Measurements from ENCODE around the gene CACNA1S.

The CACNA1S gene

GRCh38 chr1:201114245-201115131, 2.3 kb upstream of the CACNA1S start:
- Histone ChIP-seq H3K9ac (ENCODE audit: low read length) (no peak overlapping the region), H3K27me3 (ENCODE audit: insufficient read depth, low read length) (no peaks in the 10 kb centered on the region), H3K79me2 (ENCODE audit: insufficient read depth, low read length) (no peaks in the 10 kb centered on the region), H3K4me2 (ENCODE audit: low read length) (no peak overlapping the region), H3K4me1 (ENCODE audit: insufficient read depth, low read length, severe bottlenecking) (no peaks in the 10 kb centered on the region), H3K27ac (ENCODE audit: low read depth, low read length, poor library complexity, severe bottlenecking) (no peak overlapping the region), H3K9me3 (ENCODE audit: low read length) (no peaks in the 10 kb centered on the region), H2AFZ (ENCODE audit: low read length) (no peak overlapping the region), H3F3A (ENCODE audit: insufficient read depth, low read length) (no peaks in the 10 kb centered on the region), H3K4me3 (ENCODE audit: low read depth, low read length, poor library complexity, severe bottlenecking) (no peak overlapping the region), H3K9me2 (ENCODE audit: low read depth, low read length) (no peaks in the 10 kb centered on the region), H3K36me3 (ENCODE audit: insufficient read depth, low read length) (no peaks in the 10 kb centered on the region), H4K20me1 (ENCODE audit: insufficient read depth, low read length) (no peaks in the 10 kb centered on the region)
- TF ChIP-seq EZH2 (IDR thresholded peaks at IDR 0.05; ENCODE audit: borderline replicate concordance, low read length) (no peak), CTCF (IDR thresholded peaks at IDR 0.05; ENCODE audit: low read length) (peak; percentile 47)

- no peak overlapping the region for H3K9ac ChIP-seq (ENCODE audit: low read length)
- no peak overlapping the region for H3K27ac ChIP-seq (ENCODE audit: low read depth, low read length, poor library complexity, severe bottlenecking)
- no peaks in the 10 kb centered on the region for H3K36me3 ChIP-seq (ENCODE audit: insufficient read depth, low read length)
Measured at GRCh38 chr1:201113451-201114244, 1.4 kb upstream of the CACNA1S start.

GRCh38 chr1:201112926-201113325, 700 bp upstream of the CACNA1S start:
- no peak overlapping the region for H3K27ac ChIP-seq (ENCODE audit: low read depth, low read length, poor library complexity, severe bottlenecking)
- no peak overlapping the region for H3K9ac ChIP-seq (ENCODE audit: low read length)
- no peaks in the 10 kb centered on the region for H3K27me3 ChIP-seq (ENCODE audit: insufficient read depth, low read length)
- H3F3A ChIP-seq (ENCODE audit: insufficient read depth, low read length): no peaks in the 10 kb centered on the region
- no peaks in the 10 kb centered on the region for H3K79me2 ChIP-seq (ENCODE audit: insufficient read depth, low read length)
- no peak overlapping the region for H3K4me2 ChIP-seq (ENCODE audit: low read length)
- no peak overlapping the region for H3K4me3 ChIP-seq (ENCODE audit: low read depth, low read length, poor library complexity, severe bottlenecking)
- H4K20me1 ChIP-seq (ENCODE audit: insufficient read depth, low read length): no peaks in the 10 kb centered on the region
- no peaks in the 10 kb centered on the region for H3K9me3 ChIP-seq (ENCODE audit: low read length)
- H3K4me1 ChIP-seq (ENCODE audit: insufficient read depth, low read length, severe bottlenecking): no peaks in the 10 kb centered on the region
- TF ChIP-seq CTCF (IDR thresholded peaks at IDR 0.05; ENCODE audit: low read length): no peak
- TF ChIP-seq EZH2 (IDR thresholded peaks at IDR 0.05; ENCODE audit: borderline replicate concordance, low read length): no peak
- no peaks in the 10 kb centered on the region for H3K9me2 ChIP-seq (ENCODE audit: low read depth, low read length)
- no peak overlapping the region for H2AFZ ChIP-seq (ENCODE audit: low read length)
- H3K36me3 ChIP-seq (ENCODE audit: insufficient read depth, low read length): no peaks in the 10 kb centered on the region

More at GRCh38 chr1:201113451-201114244, 1.4 kb upstream of the CACNA1S start:
- no peaks in the 10 kb centered on the region for H3K4me1 ChIP-seq (ENCODE audit: insufficient read depth, low read length, severe bottlenecking)
- no peaks in the 10 kb centered on the region for H3K27me3 ChIP-seq (ENCODE audit: insufficient read depth, low read length)
- H3K4me2 ChIP-seq (ENCODE audit: low read length): no peak overlapping the region
- H3K4me3 ChIP-seq (ENCODE audit: low read depth, low read length, poor library complexity, severe bottlenecking): no peak overlapping the region
- H3K9me2 ChIP-seq (ENCODE audit: low read depth, low read length): no peaks in the 10 kb centered on the region
- no peaks in the 10 kb centered on the region for H3K79me2 ChIP-seq (ENCODE audit: insufficient read depth, low read length)
- TF ChIP-seq EZH2 (IDR thresholded peaks at IDR 0.05; ENCODE audit: borderline replicate concordance, low read length) (no peak), CTCF (IDR thresholded peaks at IDR 0.05; ENCODE audit: low read length) (no peak)
- no peaks in the 10 kb centered on the region for H3F3A ChIP-seq (ENCODE audit: insufficient read depth, low read length)
- no peak overlapping the region for H2AFZ ChIP-seq (ENCODE audit: low read length)
- no peaks in the 10 kb centered on the region for H3K9me3 ChIP-seq (ENCODE audit: low read length)
- H4K20me1 ChIP-seq (ENCODE audit: insufficient read depth, low read length): no peaks in the 10 kb centered on the region
